Measurements from ENCODE around the gene THAP5. TPM values are rescaled to one million over a fixed set of nuclear protein-coding genes. Genes with fewer than 3 reads are reported as not detected.

THAP5 gene, protein sequence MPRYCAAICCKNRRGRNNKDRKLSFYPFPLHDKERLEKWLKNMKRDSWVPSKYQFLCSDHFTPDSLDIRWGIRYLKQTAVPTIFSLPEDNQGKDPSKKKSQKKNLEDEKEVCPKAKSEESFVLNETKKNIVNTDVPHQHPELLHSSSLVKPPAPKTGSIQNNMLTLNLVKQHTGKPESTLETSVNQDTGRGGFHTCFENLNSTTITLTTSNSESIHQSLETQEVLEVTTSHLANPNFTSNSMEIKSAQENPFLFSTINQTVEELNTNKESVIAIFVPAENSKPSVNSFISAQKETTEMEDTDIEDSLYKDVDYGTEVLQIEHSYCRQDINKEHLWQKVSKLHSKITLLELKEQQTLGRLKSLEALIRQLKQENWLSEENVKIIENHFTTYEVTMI
- 20.5 and 21.3 TPM in 2 replicates for total RNA-seq

GRCh38 chr7:108569381-108570145, at the start of gene THAP5, which contains the start of gene DNAJB9:
Gene THAP5, minus strand, starts transcription at chr7:108569706. Its CDS starts 137 bp downstream, at chr7:108569569.
Gene DNAJB9, plus strand, starts transcription at chr7:108569874. Its CDS starts 1,853 bp downstream, at chr7:108571727.

DNA sequence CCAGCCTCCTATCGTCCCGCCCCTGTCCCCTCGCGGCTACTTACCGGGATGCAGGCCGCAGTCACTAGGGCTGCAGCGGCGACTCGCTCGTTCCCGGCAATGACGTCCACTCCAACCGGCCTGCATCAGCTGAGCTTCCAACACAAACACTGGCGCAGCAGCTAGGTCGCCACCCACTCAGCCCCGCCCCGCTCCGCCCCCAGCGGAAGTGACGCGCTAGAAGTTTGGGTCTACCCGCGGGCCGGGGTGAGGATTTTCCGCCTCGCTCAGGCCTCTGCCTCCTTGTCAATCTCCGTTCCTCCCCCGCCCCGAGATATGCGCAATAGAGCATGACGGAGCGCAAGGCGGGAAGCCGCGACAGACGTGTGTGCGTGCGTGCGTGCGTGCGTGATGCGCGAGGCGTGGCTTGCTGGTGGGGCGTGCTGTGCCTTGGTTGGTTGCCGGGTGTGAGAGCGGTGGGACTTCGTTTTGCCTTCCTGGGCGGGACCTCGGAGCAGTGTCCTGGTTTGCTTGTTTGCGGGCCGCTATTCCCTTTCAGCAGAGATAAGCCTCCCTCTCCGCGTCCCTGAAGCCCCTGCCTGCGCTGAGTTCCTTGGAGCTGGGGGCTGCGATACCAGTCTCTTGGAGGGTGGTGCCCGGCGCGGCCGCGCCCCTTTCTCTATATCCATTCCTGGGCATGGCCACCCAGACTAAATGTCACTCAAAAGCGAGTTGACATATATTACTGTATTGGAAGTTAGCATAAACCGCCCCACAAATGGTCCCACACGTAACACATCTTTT, 43.3 kb downstream of the THAP5 start, which contains the start of gene PNPLA8:
Gene PNPLA8 (minus strand): TSS at position 151 of the 783 bp plus-strand sequence. CDS start 10,644 bp downstream, outside the sequence.

Other genes starting within 250 kb of the THAP5 start
- gene NRCAM, start 113.3 kb downstream of the THAP5 start, total RNA-seq, result 0.14 and 0.18 TPM in 2 replicates
- gene PNPLA8, start 43.6 kb downstream of the THAP5 start, total RNA-seq, result 36.3 and 37.2 TPM in 2 replicates
- 38.5 and 58.1 TPM in 2 replicates for gene DNAJB9, start 168 bp upstream of the THAP5 start, total RNA-seq

Data from smooth muscle cell of bladder (primary cell).